Suprapubic skin (tissue), 4 donors: Measurements from ENCODE around the gene CASS4. TPM values are rescaled to one million over a fixed set of nuclear protein-coding genes. Genes with fewer than 3 reads are reported as not detected.
A peak's percentile ranks its signal among the peaks of the same experiment; 100 is the strongest.

Source experiments
- DNase-seq, 2 donors: peaks; one replicate each; pipeline ENCODE4 v3.0.0-alpha.2; 2019; ENCODE audit warnings: low spot score in 2 of 2
- H3K27ac ChIP-seq: fragments of 200-600 bp; sonication (generic); one replicate; pipeline ENCODE4 v1.5.1; 2019
- H3K27me3 ChIP-seq: fragments of 200-600 bp; sonication (generic); one replicate; pipeline ENCODE4 v1.5.1; 2019
- H3K36me3 ChIP-seq: fragments of 200-600 bp; sonication (generic); one replicate; pipeline ENCODE4 v1.5.1; 2019
- H3K4me1 ChIP-seq: fragments of 200-600 bp; sonication (generic); one replicate; pipeline ENCODE4 v1.5.1; 2019
- H3K4me3 ChIP-seq: fragments of 200-600 bp; sonication (generic); one replicate; pipeline ENCODE4 v1.5.1; 2019; ENCODE audit warnings: mild to moderate bottlenecking
- H3K9me3 ChIP-seq: fragments of 200-600 bp; sonication (generic); one replicate; pipeline ENCODE4 v1.5.1; 2019
- EP300 ChIP-seq: sonication (generic); formaldehyde crosslinking; IDR thresholded peaks from one replicate; pipeline ENCODE4 v1.6.1; 2017; ENCODE audit warnings: antibody characterized with exemption
- POLR2A ChIP-seq, 2 donors: fragments of 450-650 bp; IDR thresholded peaks; one replicate each; pipeline ENCODE4 v1.6.1; 2017; ENCODE audit warnings: antibody characterized with exemption in 2 of 2, mild to moderate bottlenecking in 2 of 2, moderate library complexity in 2 of 2
- POLR2AphosphoS5 ChIP-seq, 3 donors: sonication (generic); formaldehyde crosslinking; IDR thresholded peaks; one replicate each; pipeline ENCODE4 v1.6.1; 2017; ENCODE audit warnings: antibody characterized with exemption in 3 of 3
- WGBS: methylation state at CpG from one replicate; pipeline ENCODE4 v1.1.5; 2018; 5-methylcytosine and 5-hydroxymethylcytosine counted together
- total RNA-seq, 4 donors: library from RNA; depleted of rRNA; stranded (reverse); fragments of >200 nt; gene quantifications; one replicate each; pipeline ENCODE4 v1.1.0, GENCODE V29; 2016
- TF ChIP-seq, protein P1 (sequence below), 2 donors: fragments of 200-600 bp in 1 of 2; fragments of 450-650 bp in 1 of 2; sonication (generic) in 1 of 2; IDR thresholded peaks; one replicate each; pipeline ENCODE4 v1.5.1; 2016 to 2019; ENCODE audit warnings: antibody characterized with exemption in 2 of 2, mild to moderate bottlenecking in 1 of 2, moderate library complexity in 1 of 2

The CASS4 gene
- total RNA-seq, 4 donors from 2014 or later, result 0.42 to 1.9 (median 0.66) TPM

DNA sequence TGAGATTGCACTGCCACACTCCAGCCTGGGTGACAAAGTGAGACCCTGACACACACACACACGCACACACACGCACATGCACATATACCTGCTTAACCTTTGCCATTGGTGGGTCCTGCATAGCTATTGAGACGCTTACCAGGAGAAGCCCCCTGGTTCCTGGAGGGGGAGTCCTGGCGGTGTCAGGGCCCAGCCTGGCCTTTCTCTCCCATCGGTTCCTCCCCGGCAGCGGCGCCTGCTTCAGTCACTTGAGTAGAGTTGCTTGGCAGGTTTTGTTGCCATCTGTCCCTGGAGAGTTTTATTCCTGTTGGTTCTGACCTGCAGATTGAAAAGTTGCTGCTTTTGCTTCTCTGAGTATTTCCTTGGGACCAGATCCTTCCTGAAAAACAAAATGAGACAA is 91.9 kb downstream of the CASS4 start:
- Histone ChIP-seq H3K36me3 (peaks cover 6% of the 10 kb centered on the region), H3K27ac (no peak overlapping the region), H3K27me3 (no peaks in the 10 kb centered on the region), H3K4me1 (no peaks in the 10 kb centered on the region), H3K4me3 (no peak overlapping the region), H3K9me3 (no peaks in the 10 kb centered on the region)
- WGBS, result 92% methylated on average over 5 of the region's 8 CpGs
- TF ChIP-seq EP300, result no peak
- TF ChIP-seq POLR2AphosphoS5 (IDR thresholded peaks at IDR 0.05), result no peak
- no peak for TF ChIP-seq POLR2A (IDR thresholded peaks at IDR 0.05)
- TF ChIP-seq, protein P1, sequence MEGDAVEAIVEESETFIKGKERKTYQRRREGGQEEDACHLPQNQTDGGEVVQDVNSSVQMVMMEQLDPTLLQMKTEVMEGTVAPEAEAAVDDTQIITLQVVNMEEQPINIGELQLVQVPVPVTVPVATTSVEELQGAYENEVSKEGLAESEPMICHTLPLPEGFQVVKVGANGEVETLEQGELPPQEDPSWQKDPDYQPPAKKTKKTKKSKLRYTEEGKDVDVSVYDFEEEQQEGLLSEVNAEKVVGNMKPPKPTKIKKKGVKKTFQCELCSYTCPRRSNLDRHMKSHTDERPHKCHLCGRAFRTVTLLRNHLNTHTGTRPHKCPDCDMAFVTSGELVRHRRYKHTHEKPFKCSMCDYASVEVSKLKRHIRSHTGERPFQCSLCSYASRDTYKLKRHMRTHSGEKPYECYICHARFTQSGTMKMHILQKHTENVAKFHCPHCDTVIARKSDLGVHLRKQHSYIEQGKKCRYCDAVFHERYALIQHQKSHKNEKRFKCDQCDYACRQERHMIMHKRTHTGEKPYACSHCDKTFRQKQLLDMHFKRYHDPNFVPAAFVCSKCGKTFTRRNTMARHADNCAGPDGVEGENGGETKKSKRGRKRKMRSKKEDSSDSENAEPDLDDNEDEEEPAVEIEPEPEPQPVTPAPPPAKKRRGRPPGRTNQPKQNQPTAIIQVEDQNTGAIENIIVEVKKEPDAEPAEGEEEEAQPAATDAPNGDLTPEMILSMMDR (IDR thresholded peaks at IDR 0.05), result no peak
- no peak for DNase-seq

DNA sequence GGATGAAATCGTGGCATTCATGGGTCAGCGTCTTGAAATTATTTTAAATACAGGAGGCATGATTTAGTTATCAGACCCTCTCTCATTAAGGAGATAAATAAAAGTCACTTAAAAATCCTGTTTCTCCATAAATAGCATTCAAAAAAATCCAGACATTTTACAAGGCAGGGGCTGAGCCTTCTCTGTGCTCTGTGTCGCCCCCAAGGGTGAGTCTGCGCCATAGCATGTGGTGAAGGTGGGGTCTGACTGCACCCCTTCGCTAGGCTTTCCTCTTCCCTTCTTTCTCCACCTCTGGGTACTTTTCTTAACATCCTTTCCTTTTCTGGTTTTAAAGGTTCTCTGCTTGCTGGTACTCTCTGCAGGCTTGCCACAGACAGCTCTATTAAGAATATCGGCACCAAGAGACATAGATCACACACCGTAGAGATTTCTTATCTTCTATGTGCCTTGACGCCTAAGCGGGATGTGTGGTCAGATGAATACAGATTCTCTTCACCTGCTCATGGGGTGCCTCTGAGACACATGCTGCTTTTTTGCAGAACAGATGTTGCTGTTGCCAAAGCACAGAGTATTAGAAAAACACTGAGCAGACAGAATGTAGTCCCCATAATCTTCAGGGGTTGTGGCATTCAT is 92.4 kb downstream of the CASS4 start:
- no peak for DNase-seq
- no peaks in the 10 kb centered on the region for H3K4me1 ChIP-seq
- H3K27ac ChIP-seq, result no peak overlapping the region
- H3K27me3 ChIP-seq, result no peaks in the 10 kb centered on the region
- no peaks in the 10 kb centered on the region for H3K9me3 ChIP-seq
- TF ChIP-seq POLR2A (IDR thresholded peaks at IDR 0.05), result no peak
- TF ChIP-seq, protein P1 (IDR thresholded peaks at IDR 0.05), result peak in 1 of 2 donors; percentile 28
- peaks cover 6% of the 10 kb centered on the region for H3K36me3 ChIP-seq
- no peak overlapping the region for H3K4me3 ChIP-seq
- WGBS, result 85% methylated on average over 9 of the region's 9 CpGs

DNA sequence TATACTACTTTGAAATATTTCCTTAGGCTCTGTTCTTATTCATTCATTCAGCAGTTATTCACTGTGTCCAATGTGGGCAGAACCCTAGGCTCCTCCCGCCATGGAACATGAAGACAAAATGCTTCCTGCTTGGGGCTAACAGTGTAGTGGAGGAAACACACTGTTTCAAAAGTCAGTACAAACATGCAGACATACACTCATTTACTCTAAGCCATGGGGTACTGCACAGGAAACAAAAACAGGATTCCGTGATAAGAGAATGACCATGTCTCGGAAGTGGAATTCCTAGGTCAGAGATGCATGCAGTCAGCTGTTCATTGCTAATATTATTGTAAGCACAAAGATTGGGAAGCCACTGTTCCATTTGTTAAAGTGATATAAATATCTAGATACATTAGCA is 94.0 kb downstream of the CASS4 start:
- H3K36me3 ChIP-seq, result peaks cover 6% of the 10 kb centered on the region
- no peak for DNase-seq
- H3K27me3 ChIP-seq, result no peaks in the 10 kb centered on the region
- H3K4me1 ChIP-seq, result no peaks in the 10 kb centered on the region
- WGBS, result 63% methylated on average over 3 of the region's 3 CpGs
- no peaks in the 10 kb centered on the region for H3K9me3 ChIP-seq
- H3K27ac ChIP-seq, result no peak overlapping the region
- no peak overlapping the region for H3K4me3 ChIP-seq
- no peak for TF ChIP-seq POLR2A (IDR thresholded peaks at IDR 0.05)
- no peak for TF ChIP-seq POLR2AphosphoS5 (IDR thresholded peaks at IDR 0.05)
- no peak for TF ChIP-seq EP300
- TF ChIP-seq, protein P1 (IDR thresholded peaks at IDR 0.05), result no peak

Other genes with a start within 250 kb of the CASS4 start
- not detected for gene MC3R, start 163.5 kb upstream of the CASS4 start, total RNA-seq
- gene FAM210B, start 53.3 kb upstream of the CASS4 start, total RNA-seq, result 10 to 100 TPM; 44.0 to 75.3 (median 58.4) TPM
- 1 to 10 TPM; 2.1 to 5.7 (median 2.5) TPM for gene AURKA, start 20.0 kb upstream of the CASS4 start, total RNA-seq
- gene CSTF1, start 19.6 kb upstream of the CASS4 start, total RNA-seq, result 10 to 100 TPM; 28.6 to 38.3 (median 31.2) TPM
- gene RTF2, start 56.4 kb downstream of the CASS4 start, total RNA-seq, result 10 to 100 TPM; 42.9 to 57.0 (median 47.0) TPM
- gene FAM209A, start 112.5 kb downstream of the CASS4 start, total RNA-seq, result 1 to 10 TPM in 2 of 4 donors, not detected in 2; 1.8 to 2.1 TPM
- 1 to 10 TPM in 1 of 4 donors, not detected in 3; 2.5 TPM for gene FAM209B, start 121.0 kb downstream of the CASS4 start, total RNA-seq
- gene TFAP2C, start 217.0 kb downstream of the CASS4 start, total RNA-seq, result 100 to 1,000 TPM in 1 of 4 donors, 10 to 100 TPM in 3; 79.0 to 100 (median 88.6) TPM